HEK293T (cell line): ENCODE measurements around the gene GRIA4.

Source experiments
- ARNT ChIP-seq: fragments of 450-650 bp; IDR thresholded peaks from 2 replicates; pipeline ENCODE4 v1.6.1; 2017; ENCODE audit warnings: mild to moderate bottlenecking
- FOXK2 ChIP-seq: fragments of 450-650 bp; IDR thresholded peaks from 2 replicates; pipeline ENCODE4 v1.6.1; 2016; ENCODE audit warnings: mild to moderate bottlenecking
- FOXM1 ChIP-seq: fragments of 450-650 bp; IDR thresholded peaks from 2 replicates; pipeline ENCODE4 v1.6.1; 2017; ENCODE audit warnings: mild to moderate bottlenecking, borderline replicate concordance
- LEF1 ChIP-seq: fragments of 450-650 bp; IDR thresholded peaks from 2 replicates; pipeline ENCODE4 v1.6.1; 2017; ENCODE audit warnings: mild to moderate bottlenecking, borderline replicate concordance
- TARDBP ChIP-seq: fragments of 450-650 bp; IDR thresholded peaks from 2 replicates; pipeline ENCODE4 v1.6.1; 2016
- ZNF384 ChIP-seq: fragments of 450-650 bp; IDR thresholded peaks from 2 replicates; pipeline ENCODE4 v1.6.1; 2016

DNA sequence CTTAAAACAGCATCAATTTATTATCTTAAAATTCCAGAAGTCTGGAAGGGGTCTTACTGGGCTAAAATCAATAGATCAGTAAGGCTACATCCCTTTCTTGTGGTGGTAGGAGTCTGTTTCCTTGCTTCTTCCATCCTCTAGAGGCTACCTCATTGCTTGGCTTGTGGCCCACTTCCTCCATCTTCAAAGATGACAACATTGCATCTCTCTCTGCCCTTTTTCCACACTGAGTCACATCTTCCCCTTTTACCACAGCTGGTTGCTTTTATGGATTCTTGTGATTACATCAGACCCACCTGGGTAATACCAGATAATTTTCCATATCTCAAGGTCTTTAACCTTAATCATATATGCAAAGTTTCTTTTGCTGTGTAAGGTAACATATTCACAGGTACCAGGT lies 60.9 kb downstream of the GRIA4 start:
- TF ChIP-seq TARDBP (no peak), ZNF384 (no peak), FOXM1 (no peak), ARNT (no peak), LEF1 (no peak), FOXK2 (no peak)
